ENCODE measurements around the gene IRX5.
A peak's percentile ranks its signal among the peaks of the same experiment; 100 is the strongest.

Gene IRX5

DNA sequence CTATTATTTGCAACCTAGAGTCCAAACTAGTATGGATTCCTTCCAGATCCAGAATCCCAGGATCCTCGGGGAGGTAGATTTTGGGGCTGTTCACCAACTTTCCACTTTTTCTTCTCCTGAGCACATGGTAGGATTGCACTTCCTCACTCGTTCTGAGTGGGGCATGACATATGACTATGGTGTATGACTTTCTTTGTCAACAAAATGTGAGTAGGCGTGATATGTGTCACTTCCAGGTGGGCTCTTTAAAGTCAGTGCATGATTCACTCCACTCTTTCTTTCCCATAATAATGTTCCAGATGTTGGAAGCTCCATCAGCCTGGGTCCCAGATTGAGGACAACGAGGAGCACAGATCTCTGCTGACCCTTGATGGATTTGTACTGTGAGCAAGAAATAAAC is 21.5 kb downstream of the IRX5 start:
- H3K36me3 ChIP-seq (ENCODE audit: control insufficient read depth in 4 of 4, insufficient read depth in 4 of 4, low read length in 3 of 4): no peaks in the 10 kb centered on the region
- no peak overlapping the region for H3K4me3 ChIP-seq (ENCODE audit: control insufficient read depth in 1 of 7, extremely low read depth in 1 of 7, insufficient read depth in 4 of 7, low read depth in 2 of 7, low read length in 6 of 7)
- ChIA-PET POLR2A (no interaction called here), CTCF (no interaction called here)
- WGBS (ENCODE audit: insufficient coverage): 88% methylated on average over 1 of the region's 4 CpGs
- no peak for DNase-seq
- peaks cover 0 to 58% (median 14%) of the 10 kb centered on the region in 5 experiments for H3K27me3 ChIP-seq (replicated peaks in 2 of 5; ENCODE audit: control insufficient read depth in 4 of 5, insufficient read depth in 5 of 5, low read length in 4 of 5)
- no peaks in the 10 kb centered on the region for H3K9me3 ChIP-seq (ENCODE audit: control extremely low read depth in 1 of 5, control insufficient read depth in 4 of 5, insufficient read depth in 2 of 5, low read depth in 1 of 5, low read length in 4 of 5)
- no peak overlapping the region for H3K27ac ChIP-seq (ENCODE audit: insufficient read depth in 1 of 2, low read depth in 1 of 2, low read length in 2 of 2, poor library complexity in 1 of 2, severe bottlenecking in 2 of 2)
- H3K4me1 ChIP-seq (ENCODE audit: control extremely low read depth in 1 of 4, control insufficient read depth in 4 of 4, insufficient read depth in 4 of 4, low read length in 3 of 4): no peaks in the 10 kb centered on the region

GRCh38 chr16:54953461-54953860 is 22.8 kb downstream of the IRX5 start:
- DNase-seq: no peak
- no peaks in the 10 kb centered on the region for H3K9me3 ChIP-seq (ENCODE audit: control extremely low read depth in 1 of 5, control insufficient read depth in 4 of 5, insufficient read depth in 2 of 5, low read depth in 1 of 5, low read length in 4 of 5)
- H3K4me1 ChIP-seq (ENCODE audit: control extremely low read depth in 1 of 4, control insufficient read depth in 4 of 4, insufficient read depth in 4 of 4, low read length in 3 of 4): no peaks in the 10 kb centered on the region
- ChIA-PET CTCF (no interaction called here), POLR2A (interaction anchor here (0.6 kb wide), 1 partner anchor 499 kb away, joined by 4 read pairs; no protein-coding TSS in a partner anchor)
- WGBS (ENCODE audit: insufficient coverage): 90% methylated on average over 2 of the region's 3 CpGs
- H3K4me3 ChIP-seq (ENCODE audit: control insufficient read depth in 1 of 7, extremely low read depth in 1 of 7, insufficient read depth in 4 of 7, low read depth in 2 of 7, low read length in 6 of 7): no peak overlapping the region
- peaks cover 0 to 49% (median 13%) of the 10 kb centered on the region in 5 experiments for H3K27me3 ChIP-seq (replicated peaks in 2 of 5; ENCODE audit: control insufficient read depth in 4 of 5, insufficient read depth in 5 of 5, low read length in 4 of 5)
- no peaks in the 10 kb centered on the region for H3K36me3 ChIP-seq (ENCODE audit: control insufficient read depth in 4 of 4, insufficient read depth in 4 of 4, low read length in 3 of 4)
- no peak overlapping the region for H3K27ac ChIP-seq (ENCODE audit: insufficient read depth in 1 of 2, low read depth in 1 of 2, low read length in 2 of 2, poor library complexity in 1 of 2, severe bottlenecking in 2 of 2)

DNA sequence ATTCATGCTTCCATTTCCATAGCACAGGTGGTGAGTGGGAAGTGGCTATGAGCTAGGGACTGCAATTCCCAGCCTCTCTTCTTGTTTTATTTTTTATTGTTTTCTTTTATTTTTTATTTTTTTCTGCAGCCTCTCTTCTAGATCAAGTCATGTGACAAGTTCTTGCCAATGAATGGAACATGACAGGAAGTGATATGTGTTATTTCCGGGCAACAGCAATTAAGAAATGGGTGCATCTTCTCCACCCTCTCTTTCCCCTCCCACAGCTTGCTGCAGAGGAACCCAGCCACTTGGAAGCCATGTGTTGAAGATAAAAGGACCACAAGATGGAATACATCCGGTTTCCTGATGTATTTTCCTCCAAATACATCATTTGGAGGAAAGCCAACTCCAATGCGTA is 23.6 kb downstream of the IRX5 start:
- H3K4me1 ChIP-seq (ENCODE audit: control extremely low read depth in 1 of 4, control insufficient read depth in 4 of 4, insufficient read depth in 4 of 4, low read length in 3 of 4): no peaks in the 10 kb centered on the region
- POLR2A ChIA-PET: no interaction called here
- H3K27ac ChIP-seq (ENCODE audit: insufficient read depth in 1 of 2, low read depth in 1 of 2, low read length in 2 of 2, poor library complexity in 1 of 2, severe bottlenecking in 2 of 2): no peak overlapping the region
- no peaks in the 10 kb centered on the region for H3K36me3 ChIP-seq (ENCODE audit: control insufficient read depth in 4 of 4, insufficient read depth in 4 of 4, low read length in 3 of 4)
- 100% methylated on average over 1 of the region's 3 CpGs for WGBS (ENCODE audit: insufficient coverage)
- H3K27me3 ChIP-seq (replicated peaks in 2 of 5; ENCODE audit: control insufficient read depth in 4 of 5, insufficient read depth in 5 of 5, low read length in 4 of 5): peaks cover 0 to 42% (median 6%) of the 10 kb centered on the region in 5 experiments
- no peak for DNase-seq
- no peaks in the 10 kb centered on the region for H3K9me3 ChIP-seq (ENCODE audit: control extremely low read depth in 1 of 5, control insufficient read depth in 4 of 5, insufficient read depth in 2 of 5, low read depth in 1 of 5, low read length in 4 of 5)
- CTCF ChIA-PET: no interaction called here
- no peak overlapping the region for H3K4me3 ChIP-seq (ENCODE audit: control insufficient read depth in 1 of 7, extremely low read depth in 1 of 7, insufficient read depth in 4 of 7, low read depth in 2 of 7, low read length in 6 of 7)

GRCh38 chr16:54955757-54956156 is 25.1 kb downstream of the IRX5 start:
- ChIA-PET CTCF (interaction anchor here (0.6 to 1.1 kb wide), 3 partner anchors 22 to 469 kb away, joined by 3 to 4 read pairs (median 3); no protein-coding TSS in a partner anchor), POLR2A (no interaction called here)
- H3K4me3 ChIP-seq (ENCODE audit: control insufficient read depth in 1 of 7, extremely low read depth in 1 of 7, insufficient read depth in 4 of 7, low read depth in 2 of 7, low read length in 6 of 7): no peak overlapping the region
- H3K4me1 ChIP-seq (ENCODE audit: control extremely low read depth in 1 of 4, control insufficient read depth in 4 of 4, insufficient read depth in 4 of 4, low read length in 3 of 4): no peaks in the 10 kb centered on the region
- DNase-seq: no peak
- H3K27me3 ChIP-seq (replicated peaks in 2 of 5; ENCODE audit: control insufficient read depth in 4 of 5, insufficient read depth in 5 of 5, low read length in 4 of 5): peaks cover 0 to 27% (median 2%) of the 10 kb centered on the region in 5 experiments
- no peaks in the 10 kb centered on the region for H3K36me3 ChIP-seq (ENCODE audit: control insufficient read depth in 4 of 4, insufficient read depth in 4 of 4, low read length in 3 of 4)
- H3K27ac ChIP-seq (ENCODE audit: insufficient read depth in 1 of 2, low read depth in 1 of 2, low read length in 2 of 2, poor library complexity in 1 of 2, severe bottlenecking in 2 of 2): no peak overlapping the region
- no peaks in the 10 kb centered on the region for H3K9me3 ChIP-seq (ENCODE audit: control extremely low read depth in 1 of 5, control insufficient read depth in 4 of 5, insufficient read depth in 2 of 5, low read depth in 1 of 5, low read length in 4 of 5)

GRCh38 chr16:54957403-54958166 is 26.9 kb downstream of the IRX5 start:
- peak in 2 of 3 donors; percentile 55 to 56 for DNase-seq
- H3K4me1 ChIP-seq (ENCODE audit: control extremely low read depth in 1 of 4, control insufficient read depth in 4 of 4, insufficient read depth in 4 of 4, low read length in 3 of 4): no peaks in the 10 kb centered on the region
- POLR2A ChIA-PET: no interaction called here
- H3K4me3 ChIP-seq (ENCODE audit: control insufficient read depth in 1 of 7, extremely low read depth in 1 of 7, insufficient read depth in 4 of 7, low read depth in 2 of 7, low read length in 6 of 7): no peak overlapping the region
- CTCF ChIA-PET: interaction anchor here (0.6 to 1.7 kb wide), 4 partner anchors 9 to 292 kb away, joined by 3 to 4 read pairs (median 3); no protein-coding TSS in a partner anchor
- H3K27me3 ChIP-seq (replicated peaks in 2 of 5; ENCODE audit: control insufficient read depth in 4 of 5, insufficient read depth in 5 of 5, low read length in 4 of 5): peaks cover 0 to 13% (median 0%) of the 10 kb centered on the region in 5 experiments
- no peaks in the 10 kb centered on the region for H3K36me3 ChIP-seq (ENCODE audit: control insufficient read depth in 4 of 4, insufficient read depth in 4 of 4, low read length in 3 of 4)
- WGBS (ENCODE audit: insufficient coverage): 70% methylated on average over 2 of the region's 2 CpGs
- no peaks in the 10 kb centered on the region for H3K9me3 ChIP-seq (ENCODE audit: control extremely low read depth in 1 of 5, control insufficient read depth in 4 of 5, insufficient read depth in 2 of 5, low read depth in 1 of 5, low read length in 4 of 5)
- no peak overlapping the region for H3K27ac ChIP-seq (ENCODE audit: insufficient read depth in 1 of 2, low read depth in 1 of 2, low read length in 2 of 2, poor library complexity in 1 of 2, severe bottlenecking in 2 of 2)

DNA sequence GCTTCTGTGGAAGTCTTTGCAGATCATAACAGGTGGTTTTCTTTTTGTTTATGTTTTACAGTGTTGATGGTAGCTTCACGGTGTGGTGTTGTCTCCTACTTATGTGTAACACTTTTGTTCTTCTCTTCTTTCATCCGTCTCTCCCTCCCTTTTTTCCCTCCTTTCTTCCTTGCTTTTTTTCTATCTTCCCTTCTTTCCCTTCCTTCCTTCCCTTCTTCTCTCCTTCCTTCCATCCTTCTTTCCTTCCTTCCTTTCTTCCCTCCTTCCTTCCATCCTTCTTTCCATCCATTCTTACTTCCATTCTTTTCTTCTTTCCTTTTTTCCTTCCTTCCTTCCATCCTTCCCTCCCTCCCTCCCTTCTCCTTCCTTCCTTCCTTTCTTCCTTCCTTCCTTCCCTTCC is 31.4 kb downstream of the IRX5 start:
- 92% methylated on average over 2 of the region's 2 CpGs for WGBS (ENCODE audit: insufficient coverage)
- Histone ChIP-seq H3K27me3 (replicated peaks in 2 of 5; ENCODE audit: control insufficient read depth in 4 of 5, insufficient read depth in 5 of 5, low read length in 4 of 5) (no peaks in the 10 kb centered on the region), H3K27ac (ENCODE audit: insufficient read depth in 1 of 2, low read depth in 1 of 2, low read length in 2 of 2, poor library complexity in 1 of 2, severe bottlenecking in 2 of 2) (no peak overlapping the region), H3K4me1 (ENCODE audit: control extremely low read depth in 1 of 4, control insufficient read depth in 4 of 4, insufficient read depth in 4 of 4, low read length in 3 of 4) (no peaks in the 10 kb centered on the region), H3K4me3 (ENCODE audit: control insufficient read depth in 1 of 7, extremely low read depth in 1 of 7, insufficient read depth in 4 of 7, low read depth in 2 of 7, low read length in 6 of 7) (no peak overlapping the region), H3K9me3 (ENCODE audit: control extremely low read depth in 1 of 5, control insufficient read depth in 4 of 5, insufficient read depth in 2 of 5, low read depth in 1 of 5, low read length in 4 of 5) (no peaks in the 10 kb centered on the region), H3K36me3 (ENCODE audit: control insufficient read depth in 4 of 4, insufficient read depth in 4 of 4, low read length in 3 of 4) (no peaks in the 10 kb centered on the region)
- ChIA-PET CTCF (no interaction called here), POLR2A (no interaction called here)
- no peak for DNase-seq

DNA sequence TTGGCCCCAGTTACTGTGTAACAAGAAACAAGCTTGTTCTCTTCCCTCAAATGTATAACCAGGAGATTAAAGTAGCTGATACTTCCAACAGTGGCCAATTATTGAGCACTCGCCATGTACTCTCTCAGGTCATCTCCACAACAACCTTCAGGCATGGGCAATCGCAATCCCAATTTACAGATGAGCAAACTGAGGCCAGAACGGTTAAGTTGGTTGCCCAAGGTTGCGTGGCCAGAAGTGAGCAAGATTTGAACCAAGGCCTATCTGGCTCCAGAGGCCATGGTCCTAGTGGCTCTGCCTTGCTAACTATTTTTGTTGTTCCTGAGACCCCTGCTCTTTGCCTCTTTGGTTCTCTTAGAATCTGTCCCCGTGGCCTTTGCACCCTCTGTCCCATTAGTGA is 33.6 kb downstream of the IRX5 start:
- CTCF ChIA-PET: no interaction called here
- WGBS (ENCODE audit: insufficient coverage): 95% methylated on average over 5 of the region's 5 CpGs

More for the DNA sequence above, 33.6 kb downstream of the IRX5 start:
- Histone ChIP-seq H3K9me3 (ENCODE audit: control extremely low read depth in 1 of 5, control insufficient read depth in 4 of 5, insufficient read depth in 2 of 5, low read depth in 1 of 5, low read length in 4 of 5) (no peaks in the 10 kb centered on the region), H3K27me3 (replicated peaks in 2 of 5; ENCODE audit: control insufficient read depth in 4 of 5, insufficient read depth in 5 of 5, low read length in 4 of 5) (no peaks in the 10 kb centered on the region), H3K27ac (ENCODE audit: insufficient read depth in 1 of 2, low read depth in 1 of 2, low read length in 2 of 2, poor library complexity in 1 of 2, severe bottlenecking in 2 of 2) (no peak overlapping the region), H3K4me3 (ENCODE audit: control insufficient read depth in 1 of 7, extremely low read depth in 1 of 7, insufficient read depth in 4 of 7, low read depth in 2 of 7, low read length in 6 of 7) (no peak overlapping the region), H3K4me1 (ENCODE audit: control extremely low read depth in 1 of 4, control insufficient read depth in 4 of 4, insufficient read depth in 4 of 4, low read length in 3 of 4) (no peaks in the 10 kb centered on the region), H3K36me3 (ENCODE audit: control insufficient read depth in 4 of 4, insufficient read depth in 4 of 4, low read length in 3 of 4) (no peaks in the 10 kb centered on the region)
- DNase-seq: no peak
- POLR2A ChIA-PET: no interaction called here

All from common myeloid progenitor, CD34-positive (primary cell).